GM18858 (cell line): ENCODE data around the gene TSPYL2.

Experiments
- ATAC-seq: cut with Tn5 transposase; IDR thresholded peaks from one replicate; pipeline ENCODE4 v1.9.1; 2021; ENCODE audit not compliant: unreplicated experiment

Gene TSPYL2

DNA sequence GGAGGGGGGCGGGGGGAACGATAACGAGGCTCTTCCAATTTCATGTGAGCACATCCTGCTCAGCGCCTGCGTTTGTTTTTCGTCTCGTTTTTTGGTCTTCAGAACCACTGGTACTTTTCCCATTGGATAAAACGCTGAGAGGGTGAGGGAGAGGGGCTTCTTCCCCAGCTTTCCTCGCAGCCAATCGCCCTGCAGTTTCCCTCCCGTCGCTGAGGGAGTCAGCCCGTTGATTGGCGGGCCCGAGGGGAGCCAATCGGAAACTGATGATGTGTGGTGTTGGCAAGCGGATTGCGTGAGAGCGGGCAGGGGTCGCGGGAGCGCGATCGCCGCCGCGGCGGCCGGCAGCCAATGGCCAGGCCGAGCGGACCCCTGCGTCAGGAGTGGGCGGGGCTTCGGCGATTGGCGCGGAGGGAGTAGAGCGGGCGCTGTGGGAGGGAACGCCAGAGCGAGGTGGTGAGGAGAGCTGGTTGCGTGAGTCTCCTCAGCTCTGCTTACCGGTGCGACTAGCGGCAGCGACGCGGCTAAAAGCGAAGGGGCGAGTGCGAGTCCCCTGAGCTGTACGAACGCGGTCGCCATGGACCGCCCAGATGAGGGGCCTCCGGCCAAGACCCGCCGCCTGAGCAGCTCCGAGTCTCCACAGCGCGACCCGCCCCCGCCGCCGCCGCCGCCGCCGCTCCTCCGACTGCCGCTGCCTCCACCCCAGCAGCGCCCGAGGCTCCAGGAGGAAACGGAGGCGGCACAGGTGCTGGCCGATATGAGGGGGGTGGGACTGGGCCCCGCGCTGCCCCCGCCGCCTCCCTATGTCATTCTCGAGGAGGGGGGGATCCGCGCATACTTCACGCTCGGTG, at the start of gene TSPYL2:
Gene TSPYL2, plus strand, starts transcription at position 443 of the 848 bp plus-strand sequence. Its CDS starts 132 bp downstream, at position 575.
- ATAC-seq, result peak; percentile 83

DNA sequence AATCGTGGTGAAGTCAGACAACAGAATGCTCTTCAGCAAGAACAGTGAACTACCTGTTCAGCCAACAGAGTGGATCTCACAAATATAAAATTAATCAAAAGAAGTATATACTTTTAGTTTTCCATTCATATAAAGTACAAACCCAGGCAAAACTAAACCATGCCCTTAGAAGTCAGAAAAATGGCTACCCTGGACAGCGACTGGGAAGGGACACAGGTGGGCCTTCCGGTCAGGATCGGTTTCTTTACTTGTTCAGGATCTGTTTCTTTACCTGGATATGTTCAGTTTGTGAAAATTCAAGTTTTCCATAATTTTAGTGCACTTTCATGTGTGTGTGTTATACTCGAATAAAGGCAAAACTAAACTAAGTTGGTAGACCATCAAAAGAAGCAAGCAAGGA, 46.0 kb upstream of the TSPYL2 start:
- ATAC-seq, result no peak

DNA sequence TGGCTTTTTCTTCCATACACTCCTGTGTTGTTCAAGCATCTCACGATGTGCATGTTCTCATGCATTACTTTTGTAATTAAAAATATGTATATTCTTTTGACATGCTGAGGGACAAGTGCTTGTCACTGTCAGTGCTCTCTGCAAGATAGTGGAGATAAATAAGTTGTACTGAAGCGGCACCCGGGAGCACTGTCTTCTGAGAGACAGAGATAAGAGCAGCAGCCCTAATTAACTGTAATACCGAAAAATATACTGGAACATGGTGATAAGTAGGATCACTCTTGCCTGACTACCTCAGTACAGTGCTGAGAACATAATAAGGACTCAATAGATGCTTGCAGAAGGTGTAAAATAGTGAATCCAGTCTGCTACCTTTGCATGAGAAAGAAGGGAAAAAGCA, 42.9 kb upstream of the TSPYL2 start:
- ATAC-seq, result no peak

DNA sequence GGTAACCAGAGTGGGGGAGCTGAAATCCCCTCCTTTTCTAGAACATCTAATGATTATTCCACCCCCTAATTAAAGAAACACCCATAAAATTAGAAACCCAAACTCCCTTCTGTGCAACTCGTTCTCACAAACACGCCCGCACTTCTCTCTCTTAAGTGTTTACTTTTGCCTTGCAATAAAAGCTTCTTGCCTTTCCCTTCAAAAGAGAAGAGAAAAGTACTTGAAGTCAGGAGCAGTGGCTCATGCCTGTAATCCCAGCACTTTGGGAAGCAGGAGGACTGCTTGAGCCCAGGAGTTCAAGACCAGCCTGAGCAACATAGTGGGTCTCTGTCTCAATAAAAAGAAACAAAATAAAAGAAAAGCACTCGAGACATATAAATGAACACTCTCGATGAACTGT, 37.2 kb upstream of the TSPYL2 start:
- ATAC-seq, result no peak

DNA sequence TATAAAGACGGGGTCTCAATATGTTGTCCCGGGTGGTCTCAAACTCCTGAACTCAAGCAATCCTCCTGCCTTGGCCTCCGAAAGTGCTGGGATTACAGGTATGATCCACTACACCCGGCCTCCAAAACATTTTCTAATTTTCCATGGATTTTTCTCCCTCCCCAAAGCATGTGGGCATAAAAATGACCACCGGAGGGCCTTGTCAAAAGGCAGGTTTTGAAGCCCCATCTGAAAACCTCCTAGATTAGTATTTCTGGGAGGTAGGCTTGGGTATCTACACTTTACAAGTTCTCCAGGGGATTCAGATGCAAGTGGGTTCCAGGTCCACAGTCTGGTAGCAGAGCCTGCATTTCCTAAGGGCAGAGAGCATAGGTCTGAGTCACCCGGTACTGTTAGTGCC, 34.9 kb upstream of the TSPYL2 start:
- no peak for ATAC-seq

DNA sequence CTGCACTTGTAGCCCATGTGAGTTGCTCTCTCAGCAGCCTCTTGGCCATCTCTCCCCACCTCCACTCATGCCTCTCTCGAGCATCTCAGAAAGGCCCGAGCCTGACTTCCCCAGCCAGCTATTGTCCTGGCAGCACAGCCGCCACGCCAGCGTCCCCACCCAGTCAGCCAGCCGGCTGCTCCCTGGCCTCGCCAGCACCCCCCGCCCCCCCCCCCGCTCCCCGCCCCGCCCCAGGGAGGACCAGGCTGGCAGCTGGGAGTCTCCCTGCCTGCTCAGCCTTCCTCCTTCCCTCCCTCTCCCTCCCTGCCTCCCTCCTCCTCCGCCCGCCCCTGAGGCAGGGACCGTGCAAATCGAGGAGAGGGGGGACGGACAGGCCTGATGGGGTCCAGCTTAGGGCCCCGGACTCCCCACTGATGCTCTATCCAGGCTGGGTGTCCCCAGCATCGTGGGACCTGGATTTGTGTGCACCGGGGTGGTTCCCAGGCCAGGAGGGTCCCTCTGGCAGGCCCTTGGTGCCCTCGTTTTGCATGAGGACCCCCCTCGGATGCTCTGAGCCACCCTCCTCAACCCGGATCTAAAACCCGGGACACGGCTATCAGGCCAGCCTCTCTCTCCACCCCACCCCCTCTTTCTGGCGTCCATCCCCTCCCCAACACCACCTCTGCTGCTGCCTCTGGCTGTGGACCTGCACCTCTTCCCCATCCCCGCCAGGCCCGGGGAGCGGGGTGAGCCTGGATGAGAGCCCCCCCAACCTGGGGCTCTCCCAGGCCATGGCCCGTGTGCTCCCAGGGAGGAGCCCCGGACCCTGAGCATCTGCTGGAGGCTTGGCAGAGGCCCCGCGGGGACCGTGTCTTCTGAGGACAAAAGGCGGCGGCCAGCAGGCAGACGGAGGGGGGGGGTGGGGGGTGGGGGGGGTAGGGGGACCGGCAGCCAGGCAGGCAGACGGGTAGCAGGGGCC, 33.7 kb upstream of the TSPYL2 start, which contains the start of gene GPR173:
Gene GPR173, plus strand, starts transcription at position 621 of the 958 bp plus-strand sequence. CDS start 27,833 bp downstream, outside the sequence.
- no peak for ATAC-seq

DNA sequence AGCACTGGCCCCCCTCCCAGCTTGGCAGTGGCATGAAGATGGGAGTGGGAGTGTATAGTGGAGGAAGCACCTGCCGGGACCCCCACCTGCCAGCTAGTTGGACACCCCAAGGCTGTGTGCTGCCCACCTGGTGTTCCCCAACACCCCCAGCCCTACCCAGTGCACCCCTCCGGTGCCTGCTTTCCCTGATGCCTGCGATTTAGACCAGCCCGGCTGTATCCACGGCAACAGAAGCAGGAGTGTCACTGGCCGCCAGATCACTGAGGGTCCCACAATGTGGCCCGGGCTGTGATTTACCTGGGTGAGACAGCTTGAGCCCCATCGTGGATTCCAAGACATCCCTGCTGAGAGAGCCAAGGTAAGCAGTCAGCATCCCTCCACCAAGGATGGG, 33.0 kb upstream of the TSPYL2 start:
- ATAC-seq, result no peak

DNA sequence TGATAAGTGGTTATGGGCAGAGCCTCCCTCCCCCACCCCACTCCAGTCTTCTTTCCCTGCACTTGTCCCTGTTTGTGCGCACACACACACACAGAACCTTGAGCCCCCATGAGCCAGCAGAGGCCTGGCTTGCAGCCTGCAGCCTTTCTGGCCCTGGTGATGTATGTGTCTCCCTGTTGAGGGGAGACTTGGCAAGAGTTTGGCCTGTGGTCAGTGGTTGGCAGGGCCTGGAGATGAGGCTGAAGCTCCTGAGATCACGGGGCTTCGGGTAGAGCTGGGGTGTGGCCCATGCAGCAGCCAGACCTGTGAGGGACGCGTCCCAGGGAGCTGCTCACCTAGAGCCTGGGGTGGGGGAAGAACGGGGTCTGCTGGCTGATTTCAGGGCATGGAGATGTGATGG, 31.3 kb upstream of the TSPYL2 start:
- ATAC-seq, result no peak

DNA sequence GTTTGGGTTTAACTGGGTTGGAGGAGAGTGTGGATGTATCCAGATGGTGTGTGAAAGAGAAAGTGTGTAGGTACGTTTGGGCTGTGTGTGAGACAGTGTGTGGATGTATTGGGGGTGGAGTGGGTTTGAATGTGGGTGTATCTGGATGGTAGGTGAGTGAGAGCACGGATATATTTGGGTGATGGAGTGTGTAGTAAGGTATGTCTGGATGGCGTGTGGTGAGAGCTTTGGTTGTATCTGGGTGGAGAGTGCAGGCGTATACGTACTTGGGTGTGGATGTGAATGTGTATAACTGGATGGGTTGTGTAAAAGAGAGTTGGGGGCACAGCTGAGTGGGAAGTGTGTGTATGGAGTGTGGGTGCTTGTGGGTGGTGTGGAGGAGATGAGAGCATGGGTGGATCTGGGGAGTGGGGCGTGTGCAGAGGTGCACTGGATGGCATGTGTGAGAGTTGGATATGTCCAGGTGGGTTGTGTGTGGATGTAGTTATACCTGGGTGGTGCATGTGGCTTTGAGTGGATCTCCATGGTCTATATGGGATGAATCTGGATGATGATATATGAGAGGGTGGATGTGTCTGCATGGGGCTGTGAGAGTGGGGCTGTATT, 26.8 kb upstream of the TSPYL2 start:
- no peak for ATAC-seq

DNA sequence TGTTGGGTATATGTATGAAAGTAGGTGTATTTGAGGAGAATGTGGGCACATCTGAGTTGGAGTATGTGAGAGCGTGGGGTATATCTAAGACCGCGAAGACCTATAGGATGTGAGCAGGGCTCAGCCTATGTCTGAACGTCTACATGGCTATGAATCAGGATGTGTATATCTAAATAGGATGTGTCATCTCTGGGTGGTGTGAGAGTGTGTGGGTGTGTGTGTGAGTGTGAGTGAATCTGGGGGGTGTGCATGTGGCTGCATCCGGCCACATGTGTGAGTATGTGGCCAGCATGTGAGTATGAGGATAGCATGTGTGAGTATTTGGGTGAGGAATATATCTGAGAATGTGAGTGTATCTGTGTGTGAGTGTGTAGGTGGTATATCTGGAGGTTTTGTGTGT, 25.9 kb upstream of the TSPYL2 start:
- ATAC-seq, result no peak

DNA sequence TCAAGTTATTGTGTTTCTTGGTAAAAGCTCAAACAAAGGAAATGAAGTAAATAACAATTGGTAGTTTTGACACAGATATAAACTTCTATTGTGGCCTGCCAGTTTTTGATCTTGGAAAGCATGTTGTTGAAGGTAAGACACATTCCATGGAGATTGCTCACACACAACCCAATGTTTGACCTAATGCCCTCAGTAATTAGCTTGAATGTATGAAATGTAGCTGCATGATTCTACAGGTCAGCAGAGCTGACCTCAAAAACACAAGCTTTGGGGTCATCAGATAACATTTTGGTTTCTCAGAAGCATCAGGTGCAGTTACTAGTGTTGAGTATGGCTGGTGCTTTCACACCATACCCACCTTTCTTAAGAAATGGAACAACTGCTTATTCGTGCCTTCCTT, 17.1 kb upstream of the TSPYL2 start:
- no peak for ATAC-seq

DNA sequence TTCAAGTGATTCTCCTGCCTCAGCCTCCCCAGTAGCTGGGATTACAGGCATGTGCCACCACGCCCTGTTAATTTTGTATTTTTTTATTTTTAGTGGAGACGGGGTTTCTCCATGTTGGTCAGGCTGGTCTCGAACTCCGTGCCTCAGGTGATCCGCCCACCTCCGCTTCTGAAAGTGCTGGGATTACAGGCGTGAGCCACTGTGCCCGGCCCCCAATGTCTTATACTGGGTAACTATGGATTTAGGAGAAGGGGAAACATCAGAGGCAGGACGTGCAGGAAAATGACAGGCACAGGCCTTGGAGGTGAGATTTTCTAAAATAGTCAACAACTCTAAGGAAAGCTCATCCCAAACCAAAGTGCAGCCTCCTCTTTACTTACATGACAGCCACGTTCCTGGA, 11.1 kb upstream of the TSPYL2 start:
- no peak for ATAC-seq

DNA sequence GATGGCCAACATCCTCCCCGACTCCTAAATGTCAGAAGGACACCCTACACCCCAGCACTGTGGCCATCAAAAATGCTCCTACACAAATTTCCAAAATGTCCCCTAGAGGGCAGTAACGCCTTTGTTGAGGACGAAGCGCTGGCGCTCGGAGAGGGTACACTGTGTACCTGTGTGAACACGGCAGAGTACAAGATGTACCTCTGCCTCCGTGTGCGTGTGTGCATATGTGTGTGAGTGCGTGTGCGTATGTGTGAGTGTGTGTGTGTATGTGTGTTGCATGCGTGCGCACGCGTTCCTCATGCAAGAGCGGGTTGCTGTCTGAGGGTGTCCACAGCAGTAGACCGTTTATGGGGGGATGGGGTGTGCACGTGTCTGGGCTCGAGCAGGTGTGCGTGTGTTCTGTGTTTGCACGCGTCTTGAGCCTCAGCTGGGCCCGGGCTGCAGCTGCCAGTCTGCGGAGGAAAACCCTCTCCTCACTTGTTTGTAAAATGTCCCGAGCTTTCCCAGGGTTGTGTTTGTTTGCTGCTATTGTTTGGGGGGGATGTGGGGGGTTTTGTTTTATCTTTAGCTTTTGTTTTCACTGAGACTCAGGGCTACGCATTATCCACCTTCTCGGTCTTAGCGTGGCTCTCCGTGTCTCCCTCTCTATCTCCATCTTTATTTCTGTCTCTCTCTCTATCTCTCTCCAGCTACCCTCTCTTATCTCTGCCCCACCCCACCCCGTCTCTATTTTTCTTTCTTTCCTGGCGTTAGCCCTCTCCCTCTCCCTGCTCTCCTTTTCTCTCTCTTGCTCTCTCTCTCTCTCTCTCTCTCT, 10.4 kb upstream of the TSPYL2 start:
- ATAC-seq, result peak; percentile 89

DNA sequence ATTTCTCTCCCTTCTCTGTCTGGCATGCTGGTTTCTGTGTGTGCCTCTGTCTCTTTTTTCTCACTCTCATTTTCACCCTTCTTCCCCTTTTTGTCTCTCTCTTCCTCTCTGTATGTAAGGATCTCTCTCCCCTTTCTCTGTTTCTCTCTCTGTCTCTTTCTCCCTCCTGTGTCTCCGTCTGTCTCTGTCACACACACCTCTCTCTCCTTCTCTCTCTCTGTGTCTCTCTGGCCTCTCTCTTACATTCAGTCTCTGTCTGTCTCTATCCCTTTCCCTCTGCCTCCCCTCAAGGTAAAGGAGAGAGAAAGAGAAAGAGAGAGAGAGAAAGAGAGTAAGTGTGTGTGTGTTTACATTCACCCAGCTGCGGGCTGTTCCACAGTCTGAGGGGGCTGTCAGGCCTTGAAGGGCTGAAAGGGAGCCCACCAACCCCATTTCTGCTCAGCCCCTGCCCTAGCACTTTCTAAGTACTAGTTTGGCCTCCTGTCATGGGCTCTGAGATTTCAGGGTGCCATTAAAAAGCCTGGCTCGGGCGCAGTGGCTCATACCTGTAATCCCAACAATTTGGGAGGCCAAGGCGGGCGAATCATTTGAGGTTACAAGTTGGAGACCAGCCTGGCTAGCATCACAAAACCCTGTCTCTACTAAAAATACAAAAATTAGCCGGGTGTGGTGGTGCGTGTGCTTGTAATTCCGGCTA, 9.6 kb upstream of the TSPYL2 start:
- no peak for ATAC-seq

DNA sequence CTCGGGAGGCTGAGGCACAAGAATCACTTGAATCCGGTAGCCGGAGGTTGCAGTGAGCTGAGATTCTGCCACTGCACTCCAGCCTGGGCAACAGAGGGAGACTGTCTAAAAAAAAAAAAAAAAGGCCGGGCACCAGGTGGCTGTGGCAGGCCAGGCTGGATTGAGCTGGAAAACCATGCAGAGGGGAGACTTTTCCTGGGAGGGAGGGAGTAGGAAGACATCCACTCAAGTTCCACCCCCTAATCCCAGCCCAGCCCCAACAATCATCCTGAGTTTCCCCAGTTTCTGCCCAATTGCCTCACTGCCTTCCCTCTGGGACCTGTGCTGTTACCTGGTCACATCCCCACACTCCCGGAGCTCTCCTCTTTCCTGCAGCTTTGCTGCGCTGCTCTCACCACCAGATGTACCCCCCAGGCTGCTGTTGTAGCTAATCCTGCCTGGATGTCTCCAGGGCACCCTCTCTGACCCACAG, 9.0 kb upstream of the TSPYL2 start:
- no peak for ATAC-seq

DNA sequence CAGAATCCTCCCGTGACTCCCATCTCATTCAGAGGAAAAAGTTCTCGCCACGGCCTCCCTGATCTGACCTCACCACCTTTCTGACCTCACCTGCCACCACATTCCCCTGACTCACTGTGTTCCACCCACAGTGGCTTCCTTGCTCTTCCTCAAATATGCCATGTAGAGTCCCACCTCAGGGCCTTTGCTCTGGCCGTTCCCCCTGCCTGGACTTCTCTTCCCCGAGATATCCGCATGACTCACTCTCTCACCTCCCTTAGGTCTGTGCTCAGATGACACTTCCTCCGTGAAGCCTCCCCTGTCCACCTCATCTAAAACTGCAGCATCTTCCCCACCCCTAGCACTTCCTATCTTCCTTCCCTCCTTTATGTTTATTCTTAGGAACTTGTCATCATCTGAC, 7.2 kb upstream of the TSPYL2 start:
- no peak for ATAC-seq

DNA sequence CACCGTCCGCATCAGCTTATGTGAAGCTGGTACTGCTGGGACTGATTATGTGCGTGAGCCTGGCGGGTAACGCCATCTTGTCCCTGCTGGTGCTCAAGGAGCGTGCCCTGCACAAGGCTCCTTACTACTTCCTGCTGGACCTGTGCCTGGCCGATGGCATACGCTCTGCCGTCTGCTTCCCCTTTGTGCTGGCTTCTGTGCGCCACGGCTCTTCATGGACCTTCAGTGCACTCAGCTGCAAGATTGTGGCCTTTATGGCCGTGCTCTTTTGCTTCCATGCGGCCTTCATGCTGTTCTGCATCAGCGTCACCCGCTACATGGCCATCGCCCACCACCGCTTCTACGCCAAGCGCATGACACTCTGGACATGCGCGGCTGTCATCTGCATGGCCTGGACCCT, 5.5 kb upstream of the TSPYL2 start:
- no peak for ATAC-seq

DNA sequence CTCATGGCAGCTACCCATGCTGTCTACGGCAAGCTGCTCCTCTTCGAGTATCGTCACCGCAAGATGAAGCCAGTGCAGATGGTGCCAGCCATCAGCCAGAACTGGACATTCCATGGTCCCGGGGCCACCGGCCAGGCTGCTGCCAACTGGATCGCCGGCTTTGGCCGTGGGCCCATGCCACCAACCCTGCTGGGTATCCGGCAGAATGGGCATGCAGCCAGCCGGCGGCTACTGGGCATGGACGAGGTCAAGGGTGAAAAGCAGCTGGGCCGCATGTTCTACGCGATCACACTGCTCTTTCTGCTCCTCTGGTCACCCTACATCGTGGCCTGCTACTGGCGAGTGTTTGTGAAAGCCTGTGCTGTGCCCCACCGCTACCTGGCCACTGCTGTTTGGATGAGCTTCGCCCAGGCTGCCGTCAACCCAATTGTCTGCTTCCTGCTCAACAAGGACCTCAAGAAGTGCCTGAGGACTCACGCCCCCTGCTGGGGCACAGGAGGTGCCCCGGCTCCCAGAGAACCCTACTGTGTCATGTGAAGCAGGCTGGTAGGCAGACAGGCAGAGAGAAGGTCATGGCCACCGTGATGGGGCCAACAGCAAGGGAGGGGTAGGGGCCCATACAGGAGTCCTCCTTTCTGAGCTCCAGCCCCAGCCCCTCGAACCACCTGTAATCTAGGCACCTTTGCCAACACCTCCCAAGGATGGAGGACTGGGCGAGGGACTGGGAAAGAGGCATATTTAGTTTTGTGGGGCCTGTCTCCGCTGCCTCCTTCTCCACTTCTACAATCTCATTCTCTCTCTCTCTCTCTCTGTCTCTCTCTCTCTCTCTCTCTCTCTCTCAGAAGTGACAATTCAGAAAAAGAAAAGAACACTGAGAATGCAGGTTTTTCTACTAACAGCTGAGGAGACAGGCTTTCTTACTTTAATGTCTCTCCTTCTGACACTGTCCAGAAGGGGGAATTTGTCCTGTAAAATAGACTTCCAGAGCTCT, 4.7 kb upstream of the TSPYL2 start:
- ATAC-seq, result no peak

DNA sequence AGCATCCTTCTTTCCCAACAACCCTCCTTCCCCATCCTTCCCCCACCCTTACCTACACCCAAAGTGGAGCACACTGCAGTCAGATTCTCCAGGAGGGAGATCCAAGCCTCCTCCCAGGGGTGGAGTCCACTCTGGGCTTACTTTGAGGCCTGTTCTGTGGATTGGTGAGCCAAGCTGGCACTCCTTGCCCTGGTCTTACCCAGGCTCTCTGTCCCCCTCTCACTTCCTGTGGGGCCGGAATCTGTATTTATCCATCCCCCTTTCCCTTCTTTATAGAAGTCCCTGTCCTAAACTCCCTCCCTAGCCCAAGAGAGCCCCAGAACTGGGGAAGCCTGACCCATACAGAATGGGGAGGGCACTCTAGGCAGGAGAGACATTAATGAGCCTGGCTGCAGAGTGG, 3.2 kb upstream of the TSPYL2 start:
- ATAC-seq, result no peak
